HG02970 (cell line): Measurements from ENCODE around the gene ABHD2.
"Not testable (repeated sequence)": the region's sequence is repeated elsewhere in the genome, so short reads cannot be mapped to it uniquely, and the experiment has no call there.

ENCODE experiments used
- ATAC-seq: cut with Tn5 transposase; IDR thresholded peaks from one replicate; pipeline ENCODE4 v1.9.1; 2021; ENCODE audit warnings: mild to moderate bottlenecking, moderate library complexity, moderate number of reproducible peaks; ENCODE audit not compliant: unreplicated experiment, low FRiP score

Gene ABHD2

DNA sequence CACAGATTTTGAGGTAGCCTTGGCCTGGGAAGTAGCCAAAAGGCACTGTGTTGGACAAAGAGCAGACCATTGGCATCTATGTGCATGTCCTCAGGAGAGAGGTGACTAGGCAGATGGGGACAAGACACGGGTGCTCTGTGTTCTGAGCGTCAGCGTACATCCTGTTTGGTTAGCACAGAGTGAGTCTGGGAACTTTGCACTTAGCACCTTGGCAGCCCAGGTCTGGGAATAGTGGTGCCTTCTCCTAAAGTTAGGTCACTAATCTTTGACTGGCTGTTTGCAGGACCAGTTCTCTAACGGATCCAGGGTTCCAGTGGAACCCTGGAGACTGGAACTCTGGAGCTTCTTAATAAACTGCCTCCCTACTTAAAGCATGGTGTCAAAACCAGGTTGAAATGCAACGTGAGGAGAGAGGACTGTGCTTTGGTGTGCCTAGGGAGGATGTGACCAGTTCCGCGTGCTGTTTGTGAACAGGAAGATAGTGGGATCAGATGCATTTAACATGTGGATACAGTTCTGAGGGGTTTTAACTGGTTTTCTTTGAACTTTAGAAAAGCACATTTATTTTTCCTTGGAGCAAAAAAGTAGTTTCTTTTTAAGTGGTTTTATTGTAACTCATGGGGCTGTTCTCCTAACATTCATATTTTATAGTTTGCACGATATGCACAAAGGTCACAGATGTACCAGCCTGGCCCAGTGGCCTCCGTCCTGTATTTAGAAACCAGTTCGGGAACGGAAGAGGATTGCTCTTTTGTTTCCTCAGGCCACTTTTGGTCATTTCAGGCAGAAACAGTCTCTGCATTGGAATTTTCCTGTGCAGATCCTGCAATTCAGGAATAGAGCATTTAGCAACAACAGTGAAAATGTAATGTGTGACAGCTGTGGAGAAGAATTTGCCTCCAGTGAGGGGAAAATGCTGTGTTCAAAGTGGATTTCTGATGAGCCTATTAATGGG, 48.8 kb downstream of the ABHD2 start:
- no peak for ATAC-seq

DNA sequence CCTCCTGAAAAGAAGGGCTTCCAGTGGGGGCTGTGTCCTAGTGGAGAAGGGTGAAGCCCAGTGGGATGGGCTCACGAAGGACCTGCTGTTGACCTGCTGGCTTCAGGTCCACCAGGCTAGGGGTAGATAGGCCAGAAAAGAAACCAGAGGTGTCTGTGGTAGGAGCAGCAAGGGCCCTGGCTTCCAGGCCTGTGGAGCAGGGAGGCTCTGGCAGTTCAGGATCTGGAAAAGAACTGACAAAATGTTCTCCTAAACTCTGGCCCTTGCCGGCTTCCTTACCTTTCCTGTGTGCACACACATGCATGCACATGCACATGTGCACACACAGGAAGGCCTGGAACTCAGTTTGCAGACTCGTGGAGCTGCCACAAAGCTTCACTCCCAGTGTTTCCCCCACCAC, 49.7 kb downstream of the ABHD2 start:
- no peak for ATAC-seq

DNA sequence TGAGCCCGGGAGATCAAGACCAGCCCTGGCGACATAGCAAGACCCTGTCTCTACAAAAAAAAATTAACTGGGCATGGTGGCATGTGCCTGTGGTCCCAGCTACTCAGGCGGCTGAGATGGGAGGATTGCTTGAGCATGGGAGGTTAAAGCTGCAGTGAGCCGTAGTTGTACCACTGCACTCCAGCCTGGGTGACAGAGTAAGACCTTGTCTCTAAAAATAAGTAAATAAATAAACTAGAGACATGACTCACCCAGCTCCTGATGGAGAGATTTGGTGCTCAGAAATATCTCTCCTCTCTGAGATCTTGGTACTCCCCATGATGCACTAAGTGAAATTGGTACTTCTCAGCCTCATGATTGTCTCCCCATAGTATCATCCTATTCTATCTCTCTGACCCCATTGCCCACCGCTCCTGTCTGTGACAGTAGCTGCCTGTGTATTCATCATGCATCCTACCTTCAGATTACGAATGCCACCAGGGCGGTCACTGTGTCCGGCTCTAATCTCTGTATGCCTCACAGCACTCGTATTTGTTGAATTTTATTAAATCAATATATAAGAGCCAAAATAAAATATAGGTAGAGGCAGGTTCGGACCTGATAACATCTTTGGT, 50.9 kb downstream of the ABHD2 start:
- ATAC-seq = no peak

GRCh38 chr15:89139613-89140499, 51.6 kb downstream of the ABHD2 start:
- ATAC-seq = no peak

GRCh38 chr15:89140595-89140994, 52.3 kb downstream of the ABHD2 start:
- ATAC-seq = no peak

GRCh38 chr15:89141159-89141558, 52.9 kb downstream of the ABHD2 start:
- ATAC-seq = not testable (repeated sequence)

GRCh38 chr15:89141885-89142284, 53.6 kb downstream of the ABHD2 start:
- ATAC-seq = no peak

- no peak for ATAC-seq
Observed at GRCh38 chr15:89142423-89142822, 54.2 kb downstream of the ABHD2 start.

DNA sequence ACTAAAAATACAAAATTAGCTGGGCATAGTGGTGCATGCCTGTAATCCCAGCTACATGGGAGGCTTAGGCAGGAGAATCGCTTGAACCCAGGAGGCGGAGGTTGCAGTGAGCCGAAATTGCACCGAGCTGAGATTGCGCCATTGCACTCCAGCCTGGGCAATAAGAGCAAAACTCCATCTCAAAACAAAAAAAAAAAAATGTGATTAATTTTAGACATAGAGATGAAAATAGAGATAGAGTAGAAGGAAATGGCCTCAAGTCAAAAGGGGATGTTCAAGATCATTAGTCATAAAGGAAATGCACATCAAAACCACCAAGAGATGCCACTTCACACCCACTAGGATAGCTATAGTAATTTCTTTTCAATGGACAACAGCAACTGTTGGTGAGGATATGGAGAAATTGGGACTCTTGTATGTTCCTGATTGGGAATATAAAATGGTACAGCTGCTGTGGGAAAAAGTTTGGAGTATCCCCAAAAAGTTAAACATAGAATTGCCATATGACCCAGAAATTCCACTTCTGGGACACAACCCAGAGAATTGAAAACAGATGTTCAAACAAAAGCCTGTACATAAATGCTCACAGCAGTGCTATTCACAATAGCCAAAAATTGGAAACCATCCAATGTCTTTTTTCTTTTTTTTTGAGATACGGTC, 55.4 kb downstream of the ABHD2 start:
- ATAC-seq = no peak

- no peak for ATAC-seq
Observed at GRCh38 chr15:89144491-89144890, 56.2 kb downstream of the ABHD2 start.

DNA sequence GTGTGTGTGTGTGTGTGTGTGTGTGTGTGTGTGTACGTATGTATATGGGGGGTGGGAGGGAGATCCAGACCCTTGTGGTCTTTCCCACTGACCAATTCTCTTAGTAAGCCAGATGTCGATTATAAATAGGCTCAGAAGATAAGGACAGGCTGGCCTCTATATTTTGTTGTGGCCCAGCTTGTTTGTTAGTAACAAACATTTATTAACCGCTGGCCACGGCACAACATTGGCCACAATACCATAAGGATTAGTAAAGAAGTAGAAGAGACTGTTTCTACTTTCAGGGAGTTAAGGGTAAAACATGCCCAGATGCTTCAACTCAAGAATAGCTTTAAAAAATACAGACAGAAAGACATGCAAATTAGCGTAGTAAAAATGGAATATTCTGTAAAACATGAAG, 58.1 kb downstream of the ABHD2 start:
- no peak for ATAC-seq

- no peak for ATAC-seq
Observed at GRCh38 chr15:89148126-89148525, 59.9 kb downstream of the ABHD2 start.

- ATAC-seq = no peak
Observed at GRCh38 chr15:89149501-89150101, 61.3 kb downstream of the ABHD2 start.

DNA sequence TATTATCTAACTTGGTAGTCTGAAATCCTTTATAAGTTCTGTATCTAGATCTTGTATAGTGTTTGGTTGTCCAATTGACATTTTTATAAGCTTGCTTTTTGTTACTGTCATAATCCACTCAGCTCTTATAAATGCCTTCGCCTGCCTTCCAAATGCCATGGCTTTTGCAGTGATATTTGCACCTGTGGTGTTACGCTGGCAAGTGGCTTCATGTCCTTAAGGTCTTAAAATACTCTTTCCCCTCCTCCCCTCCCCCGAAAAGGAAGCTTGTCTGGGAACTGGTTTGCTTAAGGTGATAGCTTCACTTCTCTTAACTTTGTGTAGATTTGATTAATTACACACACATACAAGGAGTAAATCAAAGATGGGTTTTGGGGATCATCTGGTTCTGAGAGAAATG, 62.0 kb downstream of the ABHD2 start:
- no peak for ATAC-seq

- ATAC-seq = no peak
Observed at GRCh38 chr15:89150762-89151664, 62.8 kb downstream of the ABHD2 start.

GRCh38 chr15:89155122-89155521, 66.9 kb downstream of the ABHD2 start:
- no peak for ATAC-seq

DNA sequence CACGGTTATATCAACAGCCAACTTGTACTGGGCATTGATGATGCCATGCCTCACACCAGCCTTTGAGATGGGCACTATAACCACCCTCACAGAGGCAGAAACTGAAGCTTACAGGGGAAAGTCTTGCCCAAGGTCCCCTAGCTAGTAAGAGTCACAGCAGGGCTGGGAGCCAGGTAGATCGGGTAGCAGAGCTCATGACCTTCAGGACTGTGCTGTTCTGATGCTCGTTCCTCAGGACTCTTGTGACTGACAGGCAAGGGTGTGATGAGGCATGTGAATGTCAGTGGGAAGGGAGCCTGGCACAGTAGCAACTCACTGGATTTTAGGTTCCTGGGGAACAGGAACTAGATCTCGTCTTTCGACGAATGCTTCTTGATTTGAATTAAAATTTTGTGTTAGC, 67.4 kb downstream of the ABHD2 start:
- ATAC-seq = no peak

DNA sequence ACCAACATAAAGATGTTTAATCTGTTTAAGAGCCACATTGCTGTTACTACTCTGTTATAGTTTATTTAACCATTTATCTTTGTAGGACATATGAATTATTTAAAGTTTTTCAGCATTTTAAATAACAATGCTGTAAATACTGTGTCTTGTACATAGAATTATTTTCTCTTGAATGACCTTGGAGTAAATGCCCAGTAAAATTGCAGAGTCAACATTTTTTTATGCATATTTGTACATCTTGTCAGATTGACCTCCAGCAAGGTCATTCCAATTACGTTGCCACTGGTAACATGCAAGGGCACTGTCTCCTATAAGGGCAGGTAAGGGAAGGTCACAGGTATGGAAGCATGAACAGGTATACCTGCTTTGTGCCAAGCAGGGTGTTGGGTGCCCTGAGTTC, 68.8 kb downstream of the ABHD2 start:
- ATAC-seq = no peak
